Neuron (in vitro differentiated cells): Measurements from ENCODE around the gene VWA8.
"Not testable (repeated sequence)": the region's sequence is repeated elsewhere in the genome, so short reads cannot be mapped to it uniquely, and the experiment has no call there.

Experiments
- H2AFZ ChIP-seq: one replicate; pipeline ENCODE4 v1.6.1; 2013; ENCODE audit warnings: low read depth, mild to moderate bottlenecking, inconsistent platforms, low read length, moderate library complexity
- H3K27me3 ChIP-seq: one replicate; pipeline ENCODE4 v1.6.1; 2013; ENCODE audit warnings: low read length; ENCODE audit not compliant: insufficient read depth
- H3K36me3 ChIP-seq: one replicate; pipeline ENCODE4 v1.6.1; 2013; ENCODE audit warnings: low read length; ENCODE audit not compliant: insufficient read depth
- H3K4me1 ChIP-seq: one replicate; pipeline ENCODE4 v1.6.1; 2013; ENCODE audit warnings: low read length; ENCODE audit not compliant: insufficient read depth
- H3K4me3 ChIP-seq: 2 replicates; pipeline ENCODE4 v1.5.1; 2013; ENCODE audit warnings: mild to moderate bottlenecking, low read length, moderate library complexity
- H3K9me3 ChIP-seq: one replicate; pipeline ENCODE4 v1.6.1; 2013; ENCODE audit warnings: low read length

VWA8 gene

DNA sequence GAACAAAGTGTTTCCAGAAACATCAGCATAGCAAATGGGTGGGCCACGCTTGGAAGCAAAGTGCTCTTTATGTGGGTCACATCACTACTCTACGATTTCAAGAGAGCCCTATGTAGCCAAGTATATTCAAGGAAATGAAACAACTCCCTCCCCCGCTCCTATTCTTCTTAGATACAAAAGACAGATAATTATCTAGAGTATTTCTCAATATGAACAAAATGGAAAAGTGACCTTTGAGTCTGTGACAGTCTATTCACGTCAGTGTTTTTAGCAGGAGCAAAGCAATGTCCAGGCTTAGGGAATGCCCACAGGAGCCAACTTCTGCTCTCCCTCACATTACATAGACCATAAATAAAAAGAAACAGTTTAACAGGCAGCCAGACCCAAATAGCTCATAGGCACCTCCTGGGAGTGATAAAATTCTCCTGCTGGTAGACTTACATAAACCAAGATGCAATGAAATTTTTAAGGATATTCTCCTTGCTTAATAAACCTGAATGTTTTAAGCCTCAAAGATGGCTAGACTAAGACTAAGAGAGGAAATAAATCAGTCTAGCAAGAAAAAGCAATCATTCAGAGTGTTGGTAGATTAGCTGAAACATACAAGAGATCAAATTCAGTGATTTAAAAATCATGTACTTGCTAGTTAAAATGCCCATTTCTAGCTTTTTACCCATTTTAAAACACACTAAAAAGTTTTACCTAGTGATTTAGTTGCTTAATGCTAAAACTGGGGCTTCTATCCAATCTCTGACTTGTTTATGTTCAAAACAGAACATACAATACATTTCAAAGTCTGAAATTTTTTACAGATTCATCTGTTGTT, 320.7 kb downstream of the VWA8 start:
- no peaks in the 10 kb centered on the region for H3K36me3 ChIP-seq
- H2AFZ ChIP-seq, result no peak overlapping the region
- H3K27me3 ChIP-seq, result no peaks in the 10 kb centered on the region
- H3K4me3 ChIP-seq, result no peak overlapping the region
- peaks cover 33% of the 10 kb centered on the region for H3K4me1 ChIP-seq
- H3K9me3 ChIP-seq, result no peaks in the 10 kb centered on the region

DNA sequence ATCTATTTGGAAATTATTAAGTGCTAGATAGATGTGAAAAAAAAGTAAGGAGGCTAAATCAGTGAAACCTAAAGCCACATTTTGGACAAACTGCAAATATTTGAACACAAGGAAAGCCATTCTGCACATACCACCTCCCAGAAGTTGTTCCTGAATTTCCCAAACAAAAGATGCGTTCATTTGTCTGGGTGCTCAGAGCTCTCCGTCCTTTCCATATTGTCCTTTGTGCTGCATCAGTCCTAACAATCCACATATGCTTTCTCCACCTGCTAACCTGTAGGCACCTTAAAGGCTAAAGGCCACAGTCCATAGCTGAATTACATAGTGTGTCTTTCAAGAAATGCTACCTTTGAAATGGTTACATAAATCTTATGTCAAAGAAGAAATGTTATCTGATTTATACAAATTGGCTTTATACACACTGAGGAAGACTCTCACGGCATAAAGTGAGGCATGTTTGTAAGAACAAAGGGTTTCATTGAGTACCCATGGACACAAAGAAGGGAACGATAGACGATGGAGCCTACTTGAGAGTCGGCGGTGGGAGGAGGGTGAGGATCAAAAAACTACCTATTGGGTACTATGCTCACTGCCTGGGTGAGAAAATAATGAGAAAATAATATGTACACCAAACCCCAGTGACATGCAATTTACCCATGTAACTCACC, 321.5 kb downstream of the VWA8 start:
- H3K36me3 ChIP-seq, result no peaks in the 10 kb centered on the region
- H3K9me3 ChIP-seq, result no peaks in the 10 kb centered on the region
- H3K4me1 ChIP-seq, result peaks cover 33% of the 10 kb centered on the region
- no peak overlapping the region for H3K4me3 ChIP-seq
- H2AFZ ChIP-seq, result no peak overlapping the region
- H3K27me3 ChIP-seq, result no peaks in the 10 kb centered on the region

DNA sequence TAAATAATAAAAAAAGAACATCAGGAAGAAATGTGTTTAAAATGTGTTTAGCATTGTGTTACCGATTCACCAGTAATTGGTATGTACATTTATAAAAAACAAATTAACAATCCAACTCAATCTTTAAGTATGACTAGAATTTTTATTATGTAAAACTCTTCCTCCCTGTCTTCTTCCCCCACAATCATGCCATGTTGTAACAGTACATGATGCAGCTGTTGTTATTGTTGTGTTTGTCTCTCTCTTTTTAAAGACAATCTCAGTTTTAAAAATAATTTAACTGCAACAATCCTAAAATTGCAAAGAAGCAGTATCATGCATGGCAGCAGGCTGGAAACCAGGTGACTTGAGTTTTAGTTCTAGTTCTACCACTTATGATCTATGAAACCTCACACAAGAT, 323.3 kb downstream of the VWA8 start:
- no peak overlapping the region for H3K4me3 ChIP-seq
- H3K9me3 ChIP-seq, result no peaks in the 10 kb centered on the region
- no peak overlapping the region for H2AFZ ChIP-seq
- no peaks in the 10 kb centered on the region for H3K27me3 ChIP-seq
- peaks cover 31% of the 10 kb centered on the region for H3K4me1 ChIP-seq
- H3K36me3 ChIP-seq, result no peaks in the 10 kb centered on the region

DNA sequence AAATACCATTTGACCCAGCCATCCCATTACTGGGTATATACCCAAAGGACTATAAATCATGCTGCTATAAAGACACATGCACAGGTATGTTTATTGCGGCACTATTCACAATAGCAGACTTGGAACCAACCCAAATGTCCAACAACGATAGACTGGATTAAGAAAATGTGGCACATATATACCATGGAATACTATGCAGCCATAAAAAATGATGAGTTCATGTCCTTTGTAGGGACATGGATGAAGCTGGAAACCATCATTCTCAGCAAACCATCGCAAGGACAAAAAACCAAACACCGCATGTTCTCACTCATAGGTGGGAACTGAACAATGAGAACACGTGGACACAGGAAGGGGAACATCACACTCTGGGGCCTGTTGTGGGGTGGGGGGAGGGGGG, 323.9 kb downstream of the VWA8 start:
- not testable (repeated sequence) for H2AFZ ChIP-seq, H3K4me3 ChIP-seq, H3K9me3 ChIP-seq, H3K36me3 ChIP-seq, H3K27me3 ChIP-seq
- H3K4me1 ChIP-seq, result peaks cover 28% of the 10 kb centered on the region

DNA sequence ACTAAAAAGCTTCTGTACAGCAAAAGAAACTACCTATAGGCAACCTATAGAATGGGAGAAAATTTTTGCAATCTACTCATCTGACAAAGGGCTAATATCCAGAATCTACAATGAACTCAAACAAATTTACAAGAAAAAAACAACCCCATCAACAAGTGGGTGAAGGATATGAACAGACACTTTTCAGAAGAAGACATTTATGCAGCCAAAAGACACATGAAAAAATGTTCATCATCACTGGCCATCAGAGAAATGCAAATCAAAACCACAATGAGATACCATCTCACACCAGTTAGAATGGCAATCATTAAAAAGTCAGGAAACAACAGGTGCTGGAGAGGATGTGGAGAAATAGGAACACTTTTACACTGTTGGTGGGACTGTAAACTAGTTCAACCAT, 324.3 kb downstream of the VWA8 start:
- not testable (repeated sequence) for H3K36me3 ChIP-seq, H3K4me3 ChIP-seq, H3K9me3 ChIP-seq, H3K27me3 ChIP-seq, H2AFZ ChIP-seq
- H3K4me1 ChIP-seq, result peaks cover 24% of the 10 kb centered on the region

DNA sequence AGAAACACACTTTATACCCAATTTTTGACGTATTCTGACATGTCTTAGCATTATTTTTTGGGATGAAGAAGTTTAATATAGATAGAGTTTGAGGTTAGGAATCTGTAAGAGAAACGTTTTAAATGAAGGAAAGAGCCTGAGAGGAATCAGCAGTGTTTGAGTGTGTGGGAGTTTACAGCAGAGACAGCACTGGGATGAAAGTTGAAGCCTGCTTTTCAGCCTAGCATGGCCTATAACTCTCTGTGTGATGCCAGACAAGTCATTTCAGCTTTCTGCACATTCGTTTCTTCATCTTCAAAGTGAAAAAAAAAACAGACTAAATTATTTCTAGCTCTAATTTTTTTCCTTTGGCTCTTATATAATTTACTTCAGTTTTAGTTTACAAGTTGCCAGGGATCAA, 326.5 kb downstream of the VWA8 start:
- Histone ChIP-seq H3K36me3 (no peaks in the 10 kb centered on the region), H3K9me3 (no peaks in the 10 kb centered on the region), H2AFZ (no peak overlapping the region), H3K4me1 (peaks cover 2% of the 10 kb centered on the region), H3K4me3 (no peak overlapping the region), H3K27me3 (no peaks in the 10 kb centered on the region)

DNA sequence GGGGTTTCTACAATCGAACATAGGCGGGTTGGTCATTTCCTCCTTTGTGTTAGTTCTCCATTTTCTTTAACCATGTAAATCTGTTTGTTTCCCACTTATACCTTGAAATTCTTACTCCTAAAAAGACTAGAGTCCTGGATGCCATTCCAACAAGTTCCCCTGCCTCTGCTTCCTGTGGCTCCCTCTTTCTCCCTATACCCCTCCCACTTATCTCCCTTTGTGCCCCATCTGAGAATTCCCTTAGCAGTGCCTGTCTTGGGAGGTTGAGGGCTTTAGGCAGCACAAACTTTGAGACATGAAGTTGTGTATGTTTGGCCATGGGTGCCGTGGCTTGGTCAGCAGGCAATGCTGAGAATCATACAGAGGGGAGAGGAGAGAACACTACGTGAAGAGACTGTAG, 327.1 kb downstream of the VWA8 start:
- Histone ChIP-seq H3K27me3 (no peaks in the 10 kb centered on the region), H3K4me1 (no peaks in the 10 kb centered on the region), H2AFZ (no peak overlapping the region), H3K4me3 (no peak overlapping the region), H3K36me3 (no peaks in the 10 kb centered on the region), H3K9me3 (no peaks in the 10 kb centered on the region)

DNA sequence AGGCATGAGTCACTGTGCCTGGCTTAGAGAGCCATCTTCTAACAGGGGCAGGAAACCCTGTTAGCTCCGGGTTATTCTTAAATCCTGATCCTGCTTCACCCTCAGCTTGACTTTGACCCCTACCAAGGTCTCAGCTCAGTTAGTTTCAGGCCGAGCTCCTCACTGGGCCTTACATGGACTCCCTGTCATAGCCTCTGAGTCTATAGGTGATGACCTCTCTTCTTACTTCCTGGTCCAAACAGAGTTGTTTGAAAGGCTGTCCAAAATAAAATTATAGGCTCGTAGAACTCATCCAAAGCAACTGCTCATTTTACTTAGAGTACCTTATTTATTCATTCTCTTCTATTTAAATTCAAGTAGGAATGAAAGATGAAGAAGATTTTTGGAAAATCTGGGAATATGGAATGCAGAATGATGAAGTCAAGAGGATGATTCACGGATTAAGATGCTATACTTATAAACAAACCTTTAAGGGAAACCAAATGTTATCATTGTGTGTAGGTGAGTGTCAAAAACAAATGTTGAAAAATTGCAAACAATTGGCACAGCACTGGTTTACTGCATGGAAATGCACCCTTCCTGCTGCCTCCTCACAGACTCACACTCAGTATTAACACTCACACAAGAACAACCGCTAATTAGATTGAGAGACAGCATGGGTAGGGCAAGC, 329.5 kb downstream of the VWA8 start:
- Histone ChIP-seq H3K36me3 (no peaks in the 10 kb centered on the region), H3K9me3 (no peaks in the 10 kb centered on the region), H3K4me1 (no peaks in the 10 kb centered on the region)

DNA sequence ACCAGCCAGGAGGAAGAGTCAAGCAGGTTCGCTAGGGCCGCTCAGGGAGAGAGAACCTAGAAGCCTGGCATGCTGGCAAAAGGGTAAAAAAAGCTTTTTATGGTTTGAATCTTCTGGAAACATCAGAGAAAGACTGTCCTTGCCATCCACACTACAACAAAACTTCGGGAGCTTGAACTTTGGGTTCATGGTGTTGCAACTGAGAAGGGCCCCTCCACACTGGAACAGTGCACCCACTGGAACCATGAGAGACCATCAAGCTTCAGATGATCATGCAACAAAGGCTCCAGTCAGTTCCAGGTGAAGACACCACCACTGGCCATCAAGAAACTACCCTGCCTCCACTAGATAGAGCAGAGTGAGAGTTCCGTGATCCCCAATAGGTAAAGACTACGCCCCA, 333.5 kb downstream of the VWA8 start:
- H3K4me3 ChIP-seq, result no peak overlapping the region
- no peak overlapping the region for H2AFZ ChIP-seq
- no peaks in the 10 kb centered on the region for H3K4me1 ChIP-seq
- H3K9me3 ChIP-seq, result no peaks in the 10 kb centered on the region
- H3K36me3 ChIP-seq, result no peaks in the 10 kb centered on the region
- no peaks in the 10 kb centered on the region for H3K27me3 ChIP-seq

More for the DNA sequence above, 329.5 kb downstream of the VWA8 start:
- Histone ChIP-seq H2AFZ (no peak overlapping the region), H3K4me3 (no peak overlapping the region), H3K27me3 (no peaks in the 10 kb centered on the region)

DNA sequence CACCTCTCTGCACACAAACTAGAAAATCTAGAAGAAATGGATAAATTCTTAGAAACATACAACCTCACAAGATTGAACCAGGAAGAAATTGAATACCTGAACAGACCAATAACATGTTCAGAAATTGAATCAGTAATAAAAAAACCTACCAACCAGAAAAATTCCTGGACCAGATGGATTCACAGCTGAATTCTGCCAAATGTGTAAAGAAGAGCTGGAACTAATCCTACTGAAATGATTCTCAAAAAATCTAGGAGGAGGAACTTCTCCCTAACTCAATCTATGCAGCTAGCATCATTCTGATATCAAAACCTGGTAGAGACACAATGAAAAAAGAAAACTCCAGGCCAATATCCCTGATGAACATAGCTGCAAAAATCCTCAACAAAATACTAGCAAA, 336.9 kb downstream of the VWA8 start:
- no peaks in the 10 kb centered on the region for H3K36me3 ChIP-seq
- H2AFZ ChIP-seq, result no peak overlapping the region
- no peaks in the 10 kb centered on the region for H3K4me1 ChIP-seq
- H3K9me3 ChIP-seq, result no peaks in the 10 kb centered on the region
- no peaks in the 10 kb centered on the region for H3K27me3 ChIP-seq
- no peak overlapping the region for H3K4me3 ChIP-seq

DNA sequence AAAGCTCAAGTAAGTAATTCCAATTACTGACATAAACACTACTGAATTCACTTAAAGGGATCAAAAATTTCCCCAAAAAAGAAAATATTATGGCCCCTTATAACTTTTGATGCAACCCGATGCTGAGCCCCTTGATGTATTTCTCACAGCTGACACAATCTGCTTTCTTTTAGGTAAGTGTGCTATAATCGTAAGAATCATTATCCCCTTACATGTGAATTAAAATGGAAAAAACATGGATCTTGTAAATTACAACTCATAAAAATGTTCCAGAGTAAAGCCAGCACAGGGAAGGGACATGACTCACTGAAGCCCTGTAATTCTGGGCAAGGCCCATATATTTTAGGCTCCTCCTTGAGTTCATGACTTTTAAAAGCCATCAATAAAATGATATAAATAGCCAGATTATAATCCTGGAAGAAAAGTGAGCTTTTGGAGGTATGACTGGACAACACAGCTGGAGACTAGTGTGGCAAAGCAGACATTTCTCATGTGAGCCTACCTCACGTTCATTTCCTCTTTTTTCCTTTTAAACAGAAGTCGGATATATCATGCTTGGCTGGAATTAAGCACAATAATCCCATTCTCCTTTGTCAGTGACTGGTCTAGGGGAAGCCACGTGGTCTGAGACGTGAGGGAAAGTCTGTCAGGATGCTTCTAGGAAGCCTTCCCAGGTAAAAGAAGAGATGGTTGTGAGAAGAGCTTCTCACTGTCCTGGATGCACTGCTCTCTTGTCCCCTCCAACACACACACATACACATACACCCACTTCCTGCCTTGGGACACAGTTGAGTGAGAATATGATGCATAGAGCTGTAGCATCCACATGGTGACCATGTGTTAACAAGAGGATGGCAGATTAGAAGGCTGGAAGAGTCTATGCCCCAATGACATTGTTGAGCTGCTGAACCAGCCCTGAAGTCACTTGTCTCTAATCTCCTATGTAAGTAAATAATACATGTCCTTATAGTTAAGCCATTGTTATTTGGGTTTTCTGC, 338.2 kb downstream of the VWA8 start:
- H3K9me3 ChIP-seq, result no peaks in the 10 kb centered on the region
- no peak overlapping the region for H3K4me3 ChIP-seq
- no peaks in the 10 kb centered on the region for H3K36me3 ChIP-seq
- H3K27me3 ChIP-seq, result no peaks in the 10 kb centered on the region
- H3K4me1 ChIP-seq, result no peaks in the 10 kb centered on the region
- H2AFZ ChIP-seq, result no peak overlapping the region

DNA sequence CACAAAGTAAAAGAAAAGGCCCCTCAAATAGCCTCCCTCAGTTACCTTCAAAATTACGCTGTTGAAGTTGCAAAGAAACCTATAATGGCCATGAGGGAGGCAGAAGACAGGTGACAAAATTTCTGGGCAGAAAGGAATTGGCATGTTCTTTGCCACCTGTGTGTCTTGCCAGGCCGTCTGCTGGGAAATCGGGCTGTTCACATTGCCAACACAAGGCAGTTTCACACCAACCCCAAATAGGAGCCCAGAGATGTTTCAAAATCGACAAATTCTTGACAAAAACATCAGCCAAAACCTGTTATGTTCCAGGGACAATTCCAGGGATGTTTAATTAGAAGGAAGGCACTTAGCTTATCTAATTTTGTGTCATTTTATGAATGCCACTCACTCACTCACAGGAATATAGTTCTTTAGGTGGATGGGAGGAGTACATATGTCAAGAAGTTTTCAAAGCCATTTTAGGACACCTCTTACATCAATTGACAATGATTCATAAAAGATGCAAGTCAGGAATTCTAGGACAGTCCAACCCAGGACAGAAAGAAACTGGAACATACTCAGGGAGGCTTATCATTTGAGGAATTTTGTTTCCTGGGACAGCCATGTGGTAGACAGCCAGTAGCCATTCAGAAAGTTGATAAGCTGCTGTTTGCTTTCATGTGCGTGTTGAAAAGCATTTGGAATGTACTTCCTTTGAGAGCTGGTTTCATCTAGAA, 339.0 kb downstream of the VWA8 start:
- no peak overlapping the region for H3K4me3 ChIP-seq
- no peaks in the 10 kb centered on the region for H3K27me3 ChIP-seq
- H3K9me3 ChIP-seq, result no peaks in the 10 kb centered on the region
- no peaks in the 10 kb centered on the region for H3K36me3 ChIP-seq
- no peaks in the 10 kb centered on the region for H3K4me1 ChIP-seq
- H2AFZ ChIP-seq, result no peak overlapping the region
